Measurements from ENCODE around the gene IRF8.

Gene IRF8

GRCh38 chr16:85912211-85912974, 13.4 kb downstream of the IRF8 start:
- H3K4me1 ChIP-seq (ENCODE audit: control insufficient read depth, insufficient read depth, low read length): peaks cover 6% of the 10 kb centered on the region
- no peak overlapping the region for H3K9ac ChIP-seq (ENCODE audit: low read length)
- peaks cover 8% of the 10 kb centered on the region for H3K36me3 ChIP-seq (ENCODE audit: control insufficient read depth, insufficient read depth, low read length)
- H3K4me3 ChIP-seq (ENCODE audit: low read length): no peak overlapping the region
- H3K27ac ChIP-seq (ENCODE audit: low read depth, low read length): no peak overlapping the region
- H3K27me3 ChIP-seq (ENCODE audit: control insufficient read depth, insufficient read depth, low read length): no peaks in the 10 kb centered on the region

DNA sequence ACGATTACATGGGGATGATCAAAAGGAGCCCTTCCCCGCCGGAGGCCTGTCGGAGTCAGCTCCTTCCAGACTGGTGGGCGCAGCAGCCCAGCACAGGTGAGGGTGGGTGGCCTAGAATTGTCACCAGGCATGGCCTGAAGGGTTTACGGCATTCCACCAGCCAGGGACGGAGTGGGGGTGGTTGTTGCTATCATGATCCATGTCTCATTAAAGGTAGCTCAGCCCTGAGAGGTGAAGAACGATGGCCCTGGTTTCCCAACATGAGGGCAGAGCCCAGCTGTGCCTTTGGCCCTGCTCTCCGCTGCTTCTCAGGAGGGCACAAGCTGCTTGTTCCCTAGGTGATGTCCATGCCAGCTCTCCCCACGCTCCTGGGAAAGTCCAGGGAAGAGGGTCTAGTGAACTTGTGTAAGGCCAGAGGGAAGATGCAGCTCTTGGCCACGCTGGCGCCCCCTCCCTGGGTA, 14.2 kb downstream of the IRF8 start:
- no peak overlapping the region for H3K27ac ChIP-seq (ENCODE audit: low read depth, low read length)
- H3K4me1 ChIP-seq (ENCODE audit: control insufficient read depth, insufficient read depth, low read length): peaks cover 6% of the 10 kb centered on the region
- H3K36me3 ChIP-seq (ENCODE audit: control insufficient read depth, insufficient read depth, low read length): peaks cover 11% of the 10 kb centered on the region
- H3K27me3 ChIP-seq (ENCODE audit: control insufficient read depth, insufficient read depth, low read length): no peaks in the 10 kb centered on the region
- no peak overlapping the region for H3K9ac ChIP-seq (ENCODE audit: low read length)
- no peak overlapping the region for H3K4me3 ChIP-seq (ENCODE audit: low read length)

DNA sequence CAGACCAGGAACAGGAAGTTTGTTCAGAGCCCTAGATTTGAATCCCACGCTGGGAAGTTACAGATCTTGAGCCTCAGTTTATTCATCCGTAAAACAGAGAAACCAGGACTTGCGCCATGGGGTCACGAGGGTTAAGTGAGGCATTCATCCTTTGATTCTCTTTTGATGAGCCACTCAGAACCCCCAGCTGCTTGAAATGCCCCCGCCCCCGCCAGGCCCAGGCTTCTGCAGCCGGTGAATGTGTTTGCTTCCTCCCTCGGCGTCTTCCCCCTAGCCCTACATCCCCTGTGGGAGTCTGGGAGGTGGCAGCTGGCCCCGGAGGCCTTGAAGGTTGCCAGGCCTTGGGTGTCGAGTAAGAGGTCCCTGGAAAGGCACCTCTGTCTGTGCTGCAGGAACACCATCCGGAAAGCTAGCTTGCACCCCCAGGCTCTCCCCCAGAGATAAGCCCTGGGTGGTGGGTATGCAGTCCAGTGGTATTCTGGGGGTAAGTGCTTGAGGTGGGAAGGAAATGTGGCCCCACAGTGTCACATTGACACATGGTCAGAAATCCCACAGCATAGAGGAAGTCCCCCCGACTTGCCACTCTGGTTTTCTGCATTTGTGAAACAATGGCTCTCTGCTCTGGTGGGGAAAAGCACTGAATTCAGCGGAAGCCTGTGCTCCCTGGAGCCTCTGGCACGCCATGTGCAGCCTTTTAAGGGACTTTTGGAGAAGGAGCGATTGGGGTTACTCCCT, 14.9 kb downstream of the IRF8 start:
- H3K27me3 ChIP-seq (ENCODE audit: control insufficient read depth, insufficient read depth, low read length): no peaks in the 10 kb centered on the region
- no peak overlapping the region for H3K4me3 ChIP-seq (ENCODE audit: low read length)
- H3K27ac ChIP-seq (ENCODE audit: low read depth, low read length): no peak overlapping the region
- peaks cover 6% of the 10 kb centered on the region for H3K4me1 ChIP-seq (ENCODE audit: control insufficient read depth, insufficient read depth, low read length)
- no peak overlapping the region for H3K9ac ChIP-seq (ENCODE audit: low read length)
- peaks cover 15% of the 10 kb centered on the region for H3K36me3 ChIP-seq (ENCODE audit: control insufficient read depth, insufficient read depth, low read length)

GRCh38 chr16:85914423-85914794, 15.4 kb downstream of the IRF8 start:
- Histone ChIP-seq H3K27ac (ENCODE audit: low read depth, low read length) (no peak overlapping the region), H3K4me1 (ENCODE audit: control insufficient read depth, insufficient read depth, low read length) (peaks cover 6% of the 10 kb centered on the region), H3K36me3 (ENCODE audit: control insufficient read depth, insufficient read depth, low read length) (peaks cover 15% of the 10 kb centered on the region), H3K9ac (ENCODE audit: low read length) (no peak overlapping the region), H3K4me3 (ENCODE audit: low read length) (no peak overlapping the region), H3K27me3 (ENCODE audit: control insufficient read depth, insufficient read depth, low read length) (no peaks in the 10 kb centered on the region)

- Histone ChIP-seq H3K36me3 (ENCODE audit: control insufficient read depth, insufficient read depth, low read length) (peaks cover 17% of the 10 kb centered on the region), H3K9ac (ENCODE audit: low read length) (no peak overlapping the region), H3K4me1 (ENCODE audit: control insufficient read depth, insufficient read depth, low read length) (peaks cover 6% of the 10 kb centered on the region), H3K27me3 (ENCODE audit: control insufficient read depth, insufficient read depth, low read length) (no peaks in the 10 kb centered on the region), H3K4me3 (ENCODE audit: low read length) (no peak overlapping the region), H3K27ac (ENCODE audit: low read depth, low read length) (no peak overlapping the region)
These were observed 16.3 kb downstream of the IRF8 start for GRCh38 chr16:85915125-85915845.

- no peak overlapping the region for H3K9ac ChIP-seq (ENCODE audit: low read length)
- peaks cover 17% of the 10 kb centered on the region for H3K36me3 ChIP-seq (ENCODE audit: control insufficient read depth, insufficient read depth, low read length)
- no peak overlapping the region for H3K4me3 ChIP-seq (ENCODE audit: low read length)
- no peak overlapping the region for H3K27ac ChIP-seq (ENCODE audit: low read depth, low read length)
- peaks cover 6% of the 10 kb centered on the region for H3K4me1 ChIP-seq (ENCODE audit: control insufficient read depth, insufficient read depth, low read length)
- H3K27me3 ChIP-seq (ENCODE audit: control insufficient read depth, insufficient read depth, low read length): no peaks in the 10 kb centered on the region
These were observed 17.4 kb downstream of the IRF8 start for GRCh38 chr16:85916141-85916890.

GRCh38 chr16:85917012-85917411, 18.1 kb downstream of the IRF8 start:
- no peak overlapping the region for H3K27ac ChIP-seq (ENCODE audit: low read depth, low read length)
- no peaks in the 10 kb centered on the region for H3K27me3 ChIP-seq (ENCODE audit: control insufficient read depth, insufficient read depth, low read length)
- H3K4me1 ChIP-seq (ENCODE audit: control insufficient read depth, insufficient read depth, low read length): peaks cover 6% of the 10 kb centered on the region
- peaks cover 17% of the 10 kb centered on the region for H3K36me3 ChIP-seq (ENCODE audit: control insufficient read depth, insufficient read depth, low read length)
- H3K9ac ChIP-seq (ENCODE audit: low read length): no peak overlapping the region
- no peak overlapping the region for H3K4me3 ChIP-seq (ENCODE audit: low read length)

GRCh38 chr16:85917959-85918358, 19.0 kb downstream of the IRF8 start:
- Histone ChIP-seq H3K4me1 (ENCODE audit: control insufficient read depth, insufficient read depth, low read length) (no peaks in the 10 kb centered on the region), H3K4me3 (ENCODE audit: low read length) (no peak overlapping the region), H3K27me3 (ENCODE audit: control insufficient read depth, insufficient read depth, low read length) (no peaks in the 10 kb centered on the region), H3K9ac (ENCODE audit: low read length) (no peak overlapping the region), H3K36me3 (ENCODE audit: control insufficient read depth, insufficient read depth, low read length) (peaks cover 14% of the 10 kb centered on the region), H3K27ac (ENCODE audit: low read depth, low read length) (no peak overlapping the region)

DNA sequence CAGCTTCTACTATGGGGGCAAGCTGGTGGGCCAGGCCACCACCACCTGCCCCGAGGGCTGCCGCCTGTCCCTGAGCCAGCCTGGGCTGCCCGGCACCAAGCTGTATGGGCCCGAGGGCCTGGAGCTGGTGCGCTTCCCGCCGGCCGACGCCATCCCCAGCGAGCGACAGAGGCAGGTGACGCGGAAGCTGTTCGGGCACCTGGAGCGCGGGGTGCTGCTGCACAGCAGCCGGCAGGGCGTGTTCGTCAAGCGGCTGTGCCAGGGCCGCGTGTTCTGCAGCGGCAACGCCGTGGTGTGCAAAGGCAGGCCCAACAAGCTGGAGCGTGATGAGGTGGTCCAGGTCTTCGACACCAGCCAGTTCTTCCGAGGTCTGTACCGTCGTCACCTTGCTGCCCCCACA, 19.5 kb downstream of the IRF8 start:
- no peak overlapping the region for H3K27ac ChIP-seq (ENCODE audit: low read depth, low read length)
- H3K27me3 ChIP-seq (ENCODE audit: control insufficient read depth, insufficient read depth, low read length): no peaks in the 10 kb centered on the region
- H3K4me1 ChIP-seq (ENCODE audit: control insufficient read depth, insufficient read depth, low read length): no peaks in the 10 kb centered on the region
- H3K9ac ChIP-seq (ENCODE audit: low read length): no peak overlapping the region
- H3K4me3 ChIP-seq (ENCODE audit: low read length): no peak overlapping the region
- H3K36me3 ChIP-seq (ENCODE audit: control insufficient read depth, insufficient read depth, low read length): peaks cover 9% of the 10 kb centered on the region

DNA sequence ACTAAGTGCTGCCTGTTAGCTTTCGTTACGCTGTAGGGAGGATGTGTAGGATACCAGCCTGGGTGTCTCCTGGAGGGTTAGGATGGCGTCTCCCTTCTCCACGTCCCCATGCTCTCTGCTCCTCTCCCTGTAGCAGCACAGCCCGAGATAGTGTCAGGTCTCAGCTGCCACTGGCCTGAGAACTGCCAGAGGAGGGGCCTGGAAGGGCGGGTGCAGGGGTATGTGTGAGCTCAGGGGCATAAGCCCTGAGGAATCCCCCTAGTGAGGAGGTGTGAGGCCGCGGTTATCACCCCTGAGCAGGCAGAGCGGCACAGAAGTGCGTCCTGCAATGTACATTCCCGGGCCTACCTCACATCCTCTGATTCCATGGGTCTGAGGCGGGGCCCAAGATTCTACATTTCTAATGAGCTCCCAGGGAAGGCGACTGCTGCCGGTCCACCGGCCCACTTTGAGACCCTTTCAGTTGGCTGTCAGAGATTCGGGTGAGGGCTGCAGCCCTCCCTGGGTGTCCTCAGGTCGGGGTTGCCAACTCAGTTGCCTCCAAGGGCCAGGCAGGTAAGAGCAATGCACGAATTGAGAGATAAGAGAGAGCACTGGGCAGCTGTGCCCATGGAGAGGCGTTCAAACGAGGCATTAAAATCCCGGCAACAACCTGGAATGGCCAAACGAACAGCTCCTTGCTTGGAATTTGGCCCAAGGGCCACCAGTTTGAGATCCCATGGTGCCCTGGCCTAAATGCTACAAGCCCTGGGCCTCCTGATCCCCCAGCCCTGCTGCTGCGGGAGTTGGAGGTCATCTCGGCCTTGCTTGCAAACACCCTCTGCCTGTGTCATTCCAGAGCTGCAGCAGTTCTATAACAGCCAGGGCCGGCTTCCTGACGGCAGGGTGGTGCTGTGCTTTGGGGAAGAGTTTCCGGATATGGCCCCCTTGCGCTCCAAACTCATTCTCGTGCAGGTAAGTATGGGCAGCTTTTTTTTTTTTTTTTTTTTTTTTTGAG, 20.6 kb downstream of the IRF8 start:
- no peak overlapping the region for H3K27ac ChIP-seq (ENCODE audit: low read depth, low read length)

DNA sequence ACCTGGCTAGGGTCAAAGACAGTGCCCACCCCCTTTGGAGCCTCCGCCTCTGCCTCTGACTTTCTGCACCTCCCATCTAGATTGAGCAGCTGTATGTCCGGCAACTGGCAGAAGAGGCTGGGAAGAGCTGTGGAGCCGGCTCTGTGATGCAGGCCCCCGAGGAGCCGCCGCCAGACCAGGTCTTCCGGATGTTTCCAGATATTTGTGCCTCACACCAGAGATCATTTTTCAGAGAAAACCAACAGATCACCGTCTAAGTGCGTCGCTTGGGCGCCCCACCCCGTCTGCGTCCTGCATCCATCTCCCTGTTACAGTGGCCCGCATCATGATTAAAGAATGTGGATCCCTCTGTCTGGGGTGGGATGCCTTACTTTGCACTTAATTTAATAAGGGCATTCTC, 22.1 kb downstream of the IRF8 start:
- no peaks in the 10 kb centered on the region for H3K27me3 ChIP-seq (ENCODE audit: control insufficient read depth, insufficient read depth, low read length)
- H3K4me3 ChIP-seq (ENCODE audit: low read length): no peak overlapping the region
- H3K9ac ChIP-seq (ENCODE audit: low read length): no peak overlapping the region
- H3K36me3 ChIP-seq (ENCODE audit: control insufficient read depth, insufficient read depth, low read length): peaks cover 9% of the 10 kb centered on the region
- H3K27ac ChIP-seq (ENCODE audit: low read depth, low read length): no peak overlapping the region
- no peaks in the 10 kb centered on the region for H3K4me1 ChIP-seq (ENCODE audit: control insufficient read depth, insufficient read depth, low read length)

More for the DNA sequence above, 20.6 kb downstream of the IRF8 start:
- peaks cover 9% of the 10 kb centered on the region for H3K36me3 ChIP-seq (ENCODE audit: control insufficient read depth, insufficient read depth, low read length)
- H3K9ac ChIP-seq (ENCODE audit: low read length): no peak overlapping the region
- H3K27me3 ChIP-seq (ENCODE audit: control insufficient read depth, insufficient read depth, low read length): no peaks in the 10 kb centered on the region
- no peak overlapping the region for H3K4me3 ChIP-seq (ENCODE audit: low read length)
- H3K4me1 ChIP-seq (ENCODE audit: control insufficient read depth, insufficient read depth, low read length): no peaks in the 10 kb centered on the region

Measured in rectal smooth muscle tissue (tissue), 1 donor.